GM19468 (cell line): ENCODE results near the gene ZNF658.
"Not testable (repeated sequence)": the region's sequence is repeated elsewhere in the genome, so short reads cannot be mapped to it uniquely, and the experiment has no call there.

Experiments
- ATAC-seq: cut with Tn5 transposase; IDR thresholded peaks from one replicate; pipeline ENCODE4 v1.9.1; 2021; ENCODE audit warnings: mild to moderate bottlenecking, moderate library complexity, moderate number of reproducible peaks; ENCODE audit not compliant: unreplicated experiment; ENCODE audit errors: extremely low read depth

Gene ZNF658

GRCh38 chr9:66900490-66901131, at the start of gene ZNF658:
Gene ZNF658 (plus strand): TSS chr9:66900725. CDS start chr9:66903562, 2,837 bp downstream.
- ATAC-seq: peak; percentile 92

DNA sequence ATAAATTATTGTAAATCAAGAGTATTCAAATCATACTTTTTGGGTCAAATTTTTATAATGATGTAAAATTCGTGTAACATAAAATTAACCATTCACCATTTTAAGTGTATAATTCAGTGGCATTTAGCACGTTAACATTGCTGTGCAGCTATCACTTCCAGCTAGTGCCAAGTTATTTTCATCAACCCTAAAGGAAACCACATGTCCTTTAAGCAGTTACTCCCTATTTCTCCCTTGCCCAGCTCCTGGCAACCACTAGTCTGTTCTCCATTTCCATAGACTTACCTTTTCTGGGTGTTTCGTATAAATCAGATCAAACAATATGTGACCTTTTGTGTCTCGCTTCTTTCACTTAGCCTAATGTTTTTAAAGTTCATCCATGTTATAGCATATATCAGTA, 38.8 kb upstream of the ZNF658 start:
- ATAC-seq: not testable (repeated sequence)

DNA sequence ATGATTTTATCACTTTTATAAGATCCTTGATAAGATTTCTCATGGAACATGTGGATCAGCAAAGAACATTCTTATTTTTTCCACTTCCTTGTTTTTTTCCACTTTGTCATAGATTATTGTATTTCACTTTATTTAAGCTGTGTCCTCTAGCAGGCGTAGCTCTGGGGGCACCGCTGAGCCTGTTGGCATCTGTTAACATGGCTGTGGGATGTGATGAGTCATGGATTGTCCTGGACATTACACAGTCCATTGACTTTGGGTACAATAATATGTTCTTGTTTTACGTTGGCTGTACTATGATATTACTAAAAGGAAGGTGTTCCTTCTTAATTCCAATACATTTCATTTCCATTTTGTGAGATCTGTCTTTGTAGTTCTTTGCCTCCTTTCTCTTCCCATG, 31.9 kb upstream of the ZNF658 start:
- ATAC-seq: not testable (repeated sequence)

- not testable (repeated sequence) for ATAC-seq
Observed at GRCh38 chr9:66880605-66881004, 19.9 kb upstream of the ZNF658 start.

DNA sequence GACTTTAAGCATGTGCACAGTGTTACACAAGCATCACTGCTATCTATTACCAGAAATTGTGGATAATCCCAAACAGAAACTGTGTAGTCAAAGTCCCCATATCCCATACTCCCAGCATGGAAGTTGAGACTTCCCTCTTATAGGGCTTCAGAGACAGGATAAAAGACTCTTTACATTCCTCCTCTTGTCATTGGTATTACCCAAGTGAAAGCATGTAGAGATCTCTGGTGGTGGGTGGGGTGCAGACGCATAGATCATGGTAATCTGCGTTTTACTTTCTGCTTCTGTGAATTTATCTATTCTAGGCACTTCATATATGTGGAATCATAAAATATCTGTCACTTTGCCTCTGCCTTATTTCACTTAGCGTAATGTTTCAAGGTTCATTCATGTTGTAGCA, 18.7 kb upstream of the ZNF658 start:
- ATAC-seq: not testable (repeated sequence)

GRCh38 chr9:66890334-66890733, 10.2 kb upstream of the ZNF658 start:
- peak; percentile 71 for ATAC-seq

- ATAC-seq: not testable (repeated sequence)
Observed at GRCh38 chr9:66901141-66901540, 616 bp downstream of the ZNF658 start.

- ATAC-seq: not testable (repeated sequence)
Observed at GRCh38 chr9:66909560-66909959, 9.0 kb downstream of the ZNF658 start.

GRCh38 chr9:66920072-66920471, 19.5 kb downstream of the ZNF658 start:
- not testable (repeated sequence) for ATAC-seq

GRCh38 chr9:66936194-66936870, 35.8 kb downstream of the ZNF658 start:
- ATAC-seq: not testable (repeated sequence)

DNA sequence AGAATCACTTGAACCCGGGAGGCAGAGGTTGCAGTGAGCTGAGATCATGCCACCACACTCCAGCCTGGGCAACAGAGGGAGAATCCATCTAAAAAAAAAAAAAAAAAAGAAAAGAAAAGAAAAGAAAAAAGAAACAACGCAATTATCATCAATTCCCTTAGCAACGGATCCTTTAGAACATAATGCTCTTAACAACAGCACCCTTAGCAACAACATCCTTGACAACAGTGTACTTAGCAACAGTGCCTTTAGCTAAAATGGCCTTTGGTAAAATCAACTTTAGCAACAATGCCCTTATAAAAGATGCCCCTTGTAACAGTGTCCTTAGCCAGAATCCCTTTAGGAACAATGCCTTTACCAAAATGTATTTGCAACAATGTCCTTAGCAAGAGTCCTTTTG, 37.1 kb downstream of the ZNF658 start:
- ATAC-seq: not testable (repeated sequence)

DNA sequence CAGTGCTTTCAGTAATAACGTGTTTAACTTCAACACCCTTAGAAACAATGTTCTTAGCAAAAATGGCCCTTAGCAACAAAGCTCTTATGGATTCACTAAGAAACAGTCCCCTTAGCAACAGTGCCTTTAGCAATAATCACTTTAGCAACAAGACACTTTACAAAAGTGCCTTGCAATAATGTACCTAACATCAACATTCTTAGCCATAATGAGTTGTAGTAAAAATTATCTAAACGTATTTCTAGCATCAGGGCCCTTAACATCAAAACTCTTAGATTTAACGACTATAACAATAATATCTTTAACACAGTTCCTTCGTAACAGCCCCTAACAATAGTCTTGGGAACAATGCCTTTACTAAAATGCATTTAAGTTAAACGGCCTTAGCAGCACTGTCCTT, 37.8 kb downstream of the ZNF658 start:
- not testable (repeated sequence) for ATAC-seq

- not testable (repeated sequence) for ATAC-seq
Observed at GRCh38 chr9:66939878-66940830, 39.6 kb downstream of the ZNF658 start.

GRCh38 chr9:66942400-66943155, 42.1 kb downstream of the ZNF658 start:
- not testable (repeated sequence) for ATAC-seq

DNA sequence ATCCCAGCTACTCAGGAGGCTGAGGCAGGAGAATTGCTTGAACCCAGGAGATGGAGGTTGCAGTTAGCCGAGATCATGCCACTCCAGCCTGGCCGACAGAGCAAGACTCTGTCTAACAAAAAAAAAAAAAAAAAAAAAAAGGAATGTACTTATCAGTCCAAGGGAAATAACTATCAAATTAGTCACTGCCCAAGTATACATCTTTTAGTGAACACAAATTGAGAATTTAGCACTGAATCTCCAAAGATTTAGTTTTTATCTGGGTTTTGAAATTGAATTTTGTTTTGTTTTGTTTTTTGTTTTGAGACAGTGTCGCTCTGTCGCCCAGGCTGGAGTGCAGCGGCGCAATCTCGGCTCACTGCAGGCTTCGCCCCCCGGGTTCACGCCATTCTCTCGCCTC, 52.1 kb downstream of the ZNF658 start:
- ATAC-seq: not testable (repeated sequence)
